HG03460 (cell line): Measurements from ENCODE around the gene HERC2.
"Not testable (repeated sequence)": the region's sequence is repeated elsewhere in the genome, so short reads cannot be mapped to it uniquely, and the experiment has no call there.

Source experiments
- ATAC-seq: cut with Tn5 transposase; IDR thresholded peaks from one replicate; pipeline ENCODE4 v1.9.1; 2021; ENCODE audit not compliant: unreplicated experiment

HERC2 gene

GRCh38 chr15:28286031-28286430 is 35.9 kb downstream of the HERC2 start:
- no peak for ATAC-seq

GRCh38 chr15:28281876-28282275 is 40.1 kb downstream of the HERC2 start:
- no peak for ATAC-seq

GRCh38 chr15:28274635-28275034 is 47.3 kb downstream of the HERC2 start:
- no peak for ATAC-seq

- no peak for ATAC-seq
These were observed 47.9 kb downstream of the HERC2 start for GRCh38 chr15:28273873-28274610.

GRCh38 chr15:28273468-28273867 is 48.5 kb downstream of the HERC2 start:
- no peak for ATAC-seq

GRCh38 chr15:28272587-28272986 is 49.4 kb downstream of the HERC2 start:
- ATAC-seq: no peak

GRCh38 chr15:28271697-28272260 is 50.2 kb downstream of the HERC2 start:
- no peak for ATAC-seq

- ATAC-seq: no peak
These were observed 52.9 kb downstream of the HERC2 start for GRCh38 chr15:28269097-28269496.

- ATAC-seq: no peak
These were observed 54.3 kb downstream of the HERC2 start for GRCh38 chr15:28267727-28268126.

GRCh38 chr15:28265334-28266019 is 56.5 kb downstream of the HERC2 start:
- ATAC-seq: peak; percentile 43

- ATAC-seq: peak; percentile 44
These were observed 57.8 kb downstream of the HERC2 start for GRCh38 chr15:28264166-28264565.

GRCh38 chr15:28262438-28262837 is 59.5 kb downstream of the HERC2 start:
- no peak for ATAC-seq

- ATAC-seq: no peak
These were observed 61.3 kb downstream of the HERC2 start for GRCh38 chr15:28260722-28261121.

GRCh38 chr15:28260317-28260716 is 61.7 kb downstream of the HERC2 start:
- ATAC-seq: no peak

- no peak for ATAC-seq
These were observed 66.0 kb downstream of the HERC2 start for GRCh38 chr15:28255965-28256364.

GRCh38 chr15:28252831-28253230 is 69.1 kb downstream of the HERC2 start:
- no peak for ATAC-seq

GRCh38 chr15:28246605-28247004 is 75.4 kb downstream of the HERC2 start:
- ATAC-seq: no peak

- no peak for ATAC-seq
These were observed 78.1 kb downstream of the HERC2 start for GRCh38 chr15:28243901-28244300.

- ATAC-seq: no peak
These were observed 78.6 kb downstream of the HERC2 start for GRCh38 chr15:28243399-28243798.

GRCh38 chr15:28238296-28238695 is 83.7 kb downstream of the HERC2 start:
- not testable (repeated sequence) for ATAC-seq

- ATAC-seq: not testable (repeated sequence)
These were observed 90.2 kb downstream of the HERC2 start for GRCh38 chr15:28231743-28232142.

- ATAC-seq: not testable (repeated sequence)
These were observed 90.6 kb downstream of the HERC2 start for GRCh38 chr15:28231336-28231735.
